ENCODE measurements around the gene COG5.

COG5 gene

DNA sequence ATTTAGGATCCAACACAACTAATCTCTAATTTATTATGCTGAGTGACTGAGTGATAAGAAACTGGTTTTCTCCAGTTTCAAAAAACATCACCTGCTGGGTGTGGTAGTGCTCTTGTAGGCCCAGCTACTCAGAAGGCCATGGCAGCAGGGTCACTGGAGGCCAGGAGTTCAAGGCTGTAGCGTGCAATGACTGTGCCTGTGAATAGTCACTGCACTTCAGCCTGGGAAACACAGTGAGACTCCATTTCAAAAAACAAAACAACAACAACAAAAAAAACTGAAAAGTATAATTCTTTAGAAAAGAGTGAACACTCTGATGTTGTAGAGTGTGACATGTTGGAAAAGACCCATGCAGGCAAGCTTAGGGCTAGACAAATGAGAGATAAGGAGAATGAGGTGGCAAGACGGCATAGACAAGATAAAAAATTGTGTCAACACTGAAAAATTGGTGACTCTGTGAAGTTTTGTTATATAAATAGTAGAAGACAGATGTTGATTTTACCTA is 243.9 kb downstream of the COG5 start:
- in situ Hi-C loops (cut with HindIII; ENCODE audit: low sequenced_read_pairs) = no loop called here
- no peak overlapping the region for H3K4me3 ChIP-seq (ENCODE audit: low read depth, low read length)
- no peak for DNase-seq (ENCODE audit: low read depth)
- TF ChIP-seq, protein P1, sequence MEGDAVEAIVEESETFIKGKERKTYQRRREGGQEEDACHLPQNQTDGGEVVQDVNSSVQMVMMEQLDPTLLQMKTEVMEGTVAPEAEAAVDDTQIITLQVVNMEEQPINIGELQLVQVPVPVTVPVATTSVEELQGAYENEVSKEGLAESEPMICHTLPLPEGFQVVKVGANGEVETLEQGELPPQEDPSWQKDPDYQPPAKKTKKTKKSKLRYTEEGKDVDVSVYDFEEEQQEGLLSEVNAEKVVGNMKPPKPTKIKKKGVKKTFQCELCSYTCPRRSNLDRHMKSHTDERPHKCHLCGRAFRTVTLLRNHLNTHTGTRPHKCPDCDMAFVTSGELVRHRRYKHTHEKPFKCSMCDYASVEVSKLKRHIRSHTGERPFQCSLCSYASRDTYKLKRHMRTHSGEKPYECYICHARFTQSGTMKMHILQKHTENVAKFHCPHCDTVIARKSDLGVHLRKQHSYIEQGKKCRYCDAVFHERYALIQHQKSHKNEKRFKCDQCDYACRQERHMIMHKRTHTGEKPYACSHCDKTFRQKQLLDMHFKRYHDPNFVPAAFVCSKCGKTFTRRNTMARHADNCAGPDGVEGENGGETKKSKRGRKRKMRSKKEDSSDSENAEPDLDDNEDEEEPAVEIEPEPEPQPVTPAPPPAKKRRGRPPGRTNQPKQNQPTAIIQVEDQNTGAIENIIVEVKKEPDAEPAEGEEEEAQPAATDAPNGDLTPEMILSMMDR (IDR thresholded peaks at IDR 0.05; ENCODE audit: low read depth, low read length, missing control alignments) = no peak

DNA sequence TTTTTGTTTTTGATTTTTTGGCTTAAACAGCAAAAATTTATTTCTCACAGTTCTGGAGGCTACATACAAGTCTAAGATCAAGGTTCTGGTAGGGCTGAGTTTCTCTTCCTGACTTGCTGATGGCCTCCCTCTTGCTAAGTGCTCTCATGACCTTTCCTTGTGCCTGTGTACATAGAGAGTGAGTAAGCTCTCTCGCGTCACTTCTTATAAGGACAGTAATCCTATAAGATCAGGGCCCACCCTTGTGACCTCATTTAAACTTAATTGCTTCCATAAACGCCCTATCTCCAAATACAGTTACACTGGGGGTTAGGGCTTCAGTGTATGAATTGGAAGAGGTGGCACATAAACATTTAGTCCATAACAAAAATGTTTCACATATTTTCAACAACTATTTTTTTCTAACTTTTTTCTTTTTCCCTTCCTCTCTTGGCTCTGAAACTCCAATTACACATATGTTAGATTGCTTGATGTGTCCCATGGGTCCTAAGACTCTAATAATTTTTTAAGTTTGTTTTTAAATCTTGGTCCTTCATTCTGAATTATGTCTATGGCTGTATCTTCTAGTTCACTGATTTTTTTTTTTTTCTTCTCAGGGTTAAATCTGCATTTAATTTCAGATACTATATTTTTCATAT is 245.1 kb downstream of the COG5 start:
- in situ Hi-C loops (cut with HindIII; ENCODE audit: low sequenced_read_pairs) = no loop called here
- DNase-seq (ENCODE audit: low read depth) = no peak
- TF ChIP-seq, protein P1 (IDR thresholded peaks at IDR 0.05; ENCODE audit: low read depth, low read length, missing control alignments) = no peak
- H3K4me3 ChIP-seq (ENCODE audit: low read depth, low read length) = no peak overlapping the region

DNA sequence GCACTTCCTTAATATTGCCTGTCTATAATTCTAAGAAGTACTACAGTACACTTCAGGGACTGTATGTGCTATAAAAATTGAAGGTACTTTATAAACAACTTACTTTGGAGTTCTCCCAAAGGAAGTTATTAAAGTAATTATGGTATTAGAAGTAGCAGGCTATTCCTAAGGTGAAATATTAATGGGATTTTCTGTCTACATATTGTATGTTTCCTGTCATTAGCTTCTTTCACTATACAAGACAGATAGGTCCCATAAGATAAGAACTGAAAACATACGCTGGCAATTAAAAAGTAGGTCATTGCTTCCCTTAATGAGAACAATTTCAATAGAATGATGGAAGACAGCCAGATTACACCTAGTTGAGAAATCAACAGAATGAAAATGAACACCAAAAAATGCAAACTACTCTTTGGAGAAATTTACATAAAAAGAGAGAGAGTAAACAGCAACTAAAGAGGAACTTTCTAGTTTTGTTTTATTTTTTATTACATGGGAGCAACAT is 248.0 kb downstream of the COG5 start:
- in situ Hi-C loops (cut with HindIII; ENCODE audit: low sequenced_read_pairs) = no loop called here
- DNase-seq (ENCODE audit: low read depth) = no peak
- H3K4me3 ChIP-seq (ENCODE audit: low read depth, low read length) = no peak overlapping the region
- TF ChIP-seq, protein P1 (IDR thresholded peaks at IDR 0.05; ENCODE audit: low read depth, low read length, missing control alignments) = no peak

DNA sequence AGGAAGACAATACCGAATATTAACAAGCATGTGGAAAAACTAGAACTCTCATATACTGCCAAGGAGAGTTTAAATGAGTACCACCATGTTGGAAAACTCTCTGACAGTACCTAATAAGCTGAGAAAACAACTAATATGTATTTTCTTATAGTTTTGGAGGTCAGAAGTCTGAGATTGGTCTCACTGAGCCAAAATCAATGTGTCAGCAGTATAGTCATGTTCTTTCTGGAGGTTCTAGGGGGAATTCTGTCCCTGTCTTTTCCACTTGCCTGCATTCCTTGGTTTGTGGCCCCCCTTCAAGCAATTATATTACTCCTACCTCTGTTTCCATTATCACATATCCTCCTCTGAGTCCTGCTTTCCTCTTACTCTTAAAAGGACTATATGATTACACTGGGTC is 250.4 kb downstream of the COG5 start:
- DNase-seq (ENCODE audit: low read depth) = no peak
- H3K4me3 ChIP-seq (ENCODE audit: low read depth, low read length) = no peak overlapping the region
- TF ChIP-seq, protein P1 (IDR thresholded peaks at IDR 0.05; ENCODE audit: low read depth, low read length, missing control alignments) = no peak
- in situ Hi-C loops (cut with HindIII; ENCODE audit: low sequenced_read_pairs) = no loop called here

DNA sequence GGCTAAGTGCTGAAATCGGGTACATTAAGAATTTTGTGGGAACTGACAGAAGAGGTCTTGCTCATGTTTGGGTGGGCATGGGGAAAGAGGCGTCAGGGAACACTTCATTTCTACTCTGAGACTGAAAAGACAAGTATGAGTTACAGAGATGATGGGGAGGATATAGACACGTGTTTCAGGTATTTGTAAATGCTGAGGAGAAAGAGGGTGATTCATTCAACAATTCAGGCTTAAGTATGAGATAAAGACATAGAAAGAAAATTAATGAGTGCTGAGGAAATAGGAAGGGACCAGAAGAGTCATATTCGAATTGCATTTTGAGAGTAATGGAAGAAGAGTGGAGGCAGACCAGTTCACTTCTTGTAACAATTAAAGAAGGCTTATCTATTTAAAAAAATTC is 251.3 kb downstream of the COG5 start:
- TF ChIP-seq, protein P1 (IDR thresholded peaks at IDR 0.05; ENCODE audit: low read depth, low read length, missing control alignments) = no peak
- H3K4me3 ChIP-seq (ENCODE audit: low read depth, low read length) = no peak overlapping the region
- in situ Hi-C loops (cut with HindIII; ENCODE audit: low sequenced_read_pairs) = no loop called here

DNA sequence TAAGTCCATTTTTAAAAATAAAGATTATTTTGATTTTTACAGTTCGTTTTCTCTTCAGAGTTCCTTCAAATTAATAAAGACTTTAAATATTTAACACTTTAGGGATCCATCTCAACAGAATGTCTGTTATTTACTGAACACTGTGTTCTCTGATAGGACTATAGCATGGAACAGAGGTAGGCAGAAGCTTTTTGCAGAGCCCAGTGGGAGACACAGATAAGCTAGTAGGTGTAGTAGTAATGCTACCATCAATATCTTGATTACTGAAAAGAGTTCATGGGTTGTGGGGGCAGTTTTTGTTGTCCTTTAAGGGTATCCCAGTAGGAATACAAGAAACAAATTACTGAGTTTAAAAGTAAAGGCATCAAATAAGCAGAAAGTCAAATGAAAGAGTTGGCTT is 254.4 kb downstream of the COG5 start:
- in situ Hi-C loops (cut with HindIII; ENCODE audit: low sequenced_read_pairs) = no loop called here
- TF ChIP-seq, protein P1 (IDR thresholded peaks at IDR 0.05; ENCODE audit: low read depth, low read length, missing control alignments) = no peak
- no peak overlapping the region for H3K4me3 ChIP-seq (ENCODE audit: low read depth, low read length)
- no peak for DNase-seq (ENCODE audit: low read depth)

More for the DNA sequence above, 251.3 kb downstream of the COG5 start:
- no peak for DNase-seq (ENCODE audit: low read depth)
